ENCODE data around the gene CDH4.

DNA sequence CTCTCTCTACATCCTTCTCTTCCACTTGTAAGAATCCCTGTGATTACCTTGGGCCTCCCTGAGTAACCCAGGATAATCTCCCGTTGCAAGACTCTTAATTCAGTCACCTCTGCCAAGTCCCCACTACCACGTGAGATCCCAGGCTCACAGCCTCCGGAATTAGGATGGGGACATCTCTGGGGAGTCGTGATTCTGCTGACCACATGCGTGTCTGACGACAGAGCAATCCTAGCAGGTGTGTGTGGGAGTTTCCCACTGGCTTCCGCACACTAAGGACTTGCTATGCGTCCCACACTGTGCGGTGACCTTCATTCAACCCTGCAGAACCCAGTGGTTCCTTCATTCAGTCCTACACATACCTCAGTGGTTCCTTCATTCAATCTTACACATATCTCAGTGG lies 11.9 kb downstream of the CDH4 start:
- no peak for TF ChIP-seq POLR2A (IDR thresholded peaks at IDR 0.05)
- TF ChIP-seq, protein P1, sequence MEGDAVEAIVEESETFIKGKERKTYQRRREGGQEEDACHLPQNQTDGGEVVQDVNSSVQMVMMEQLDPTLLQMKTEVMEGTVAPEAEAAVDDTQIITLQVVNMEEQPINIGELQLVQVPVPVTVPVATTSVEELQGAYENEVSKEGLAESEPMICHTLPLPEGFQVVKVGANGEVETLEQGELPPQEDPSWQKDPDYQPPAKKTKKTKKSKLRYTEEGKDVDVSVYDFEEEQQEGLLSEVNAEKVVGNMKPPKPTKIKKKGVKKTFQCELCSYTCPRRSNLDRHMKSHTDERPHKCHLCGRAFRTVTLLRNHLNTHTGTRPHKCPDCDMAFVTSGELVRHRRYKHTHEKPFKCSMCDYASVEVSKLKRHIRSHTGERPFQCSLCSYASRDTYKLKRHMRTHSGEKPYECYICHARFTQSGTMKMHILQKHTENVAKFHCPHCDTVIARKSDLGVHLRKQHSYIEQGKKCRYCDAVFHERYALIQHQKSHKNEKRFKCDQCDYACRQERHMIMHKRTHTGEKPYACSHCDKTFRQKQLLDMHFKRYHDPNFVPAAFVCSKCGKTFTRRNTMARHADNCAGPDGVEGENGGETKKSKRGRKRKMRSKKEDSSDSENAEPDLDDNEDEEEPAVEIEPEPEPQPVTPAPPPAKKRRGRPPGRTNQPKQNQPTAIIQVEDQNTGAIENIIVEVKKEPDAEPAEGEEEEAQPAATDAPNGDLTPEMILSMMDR (IDR thresholded peaks at IDR 0.05): no peak

All from upper lobe of left lung (tissue), 4 donors.